ENCODE data around the gene CAMK2A. TPM values are rescaled to one million over a fixed set of nuclear protein-coding genes. Genes with fewer than 3 reads are reported as not detected.

The CAMK2A gene
- total and polyA plus RNA-seq, 4 donors, result under 0.01 TPM; not detected in 3

DNA sequence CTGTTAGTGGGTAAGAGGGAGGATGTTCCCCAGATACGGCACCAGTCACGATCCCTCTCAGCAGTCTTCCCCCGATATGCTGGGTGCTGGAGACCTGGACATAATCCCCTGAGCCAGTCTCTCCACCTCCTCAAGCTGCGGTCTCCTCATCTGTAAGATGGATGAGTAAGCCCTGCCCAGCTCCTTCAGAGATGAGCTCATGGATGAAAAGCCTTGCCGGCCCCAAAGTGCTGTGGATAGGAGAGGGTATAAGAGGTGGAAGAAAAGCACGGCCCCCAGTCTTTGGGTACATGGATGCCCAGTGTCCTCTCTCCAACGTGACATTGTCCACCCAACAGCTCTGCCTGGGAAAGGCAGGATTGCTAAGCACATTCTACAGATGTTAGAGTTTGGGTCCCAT lies 4.5 kb downstream of the CAMK2A start:
- no peak for DNase-seq (ENCODE audit: low spot score)
- H3K4me1 ChIP-seq (ENCODE audit: control insufficient read depth in 4 of 4, insufficient read depth in 4 of 4, low read length in 3 of 4), result no peaks in the 10 kb centered on the region
- TF ChIP-seq, protein P1, sequence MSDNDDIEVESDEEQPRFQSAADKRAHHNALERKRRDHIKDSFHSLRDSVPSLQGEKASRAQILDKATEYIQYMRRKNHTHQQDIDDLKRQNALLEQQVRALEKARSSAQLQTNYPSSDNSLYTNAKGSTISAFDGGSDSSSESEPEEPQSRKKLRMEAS (IDR thresholded peaks at IDR 0.05), result no peak
- TF ChIP-seq, protein P2, sequence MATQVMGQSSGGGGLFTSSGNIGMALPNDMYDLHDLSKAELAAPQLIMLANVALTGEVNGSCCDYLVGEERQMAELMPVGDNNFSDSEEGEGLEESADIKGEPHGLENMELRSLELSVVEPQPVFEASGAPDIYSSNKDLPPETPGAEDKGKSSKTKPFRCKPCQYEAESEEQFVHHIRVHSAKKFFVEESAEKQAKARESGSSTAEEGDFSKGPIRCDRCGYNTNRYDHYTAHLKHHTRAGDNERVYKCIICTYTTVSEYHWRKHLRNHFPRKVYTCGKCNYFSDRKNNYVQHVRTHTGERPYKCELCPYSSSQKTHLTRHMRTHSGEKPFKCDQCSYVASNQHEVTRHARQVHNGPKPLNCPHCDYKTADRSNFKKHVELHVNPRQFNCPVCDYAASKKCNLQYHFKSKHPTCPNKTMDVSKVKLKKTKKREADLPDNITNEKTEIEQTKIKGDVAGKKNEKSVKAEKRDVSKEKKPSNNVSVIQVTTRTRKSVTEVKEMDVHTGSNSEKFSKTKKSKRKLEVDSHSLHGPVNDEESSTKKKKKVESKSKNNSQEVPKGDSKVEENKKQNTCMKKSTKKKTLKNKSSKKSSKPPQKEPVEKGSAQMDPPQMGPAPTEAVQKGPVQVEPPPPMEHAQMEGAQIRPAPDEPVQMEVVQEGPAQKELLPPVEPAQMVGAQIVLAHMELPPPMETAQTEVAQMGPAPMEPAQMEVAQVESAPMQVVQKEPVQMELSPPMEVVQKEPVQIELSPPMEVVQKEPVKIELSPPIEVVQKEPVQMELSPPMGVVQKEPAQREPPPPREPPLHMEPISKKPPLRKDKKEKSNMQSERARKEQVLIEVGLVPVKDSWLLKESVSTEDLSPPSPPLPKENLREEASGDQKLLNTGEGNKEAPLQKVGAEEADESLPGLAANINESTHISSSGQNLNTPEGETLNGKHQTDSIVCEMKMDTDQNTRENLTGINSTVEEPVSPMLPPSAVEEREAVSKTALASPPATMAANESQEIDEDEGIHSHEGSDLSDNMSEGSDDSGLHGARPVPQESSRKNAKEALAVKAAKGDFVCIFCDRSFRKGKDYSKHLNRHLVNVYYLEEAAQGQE (IDR thresholded peaks at IDR 0.05), result no peak
- TF ChIP-seq, protein P3, sequence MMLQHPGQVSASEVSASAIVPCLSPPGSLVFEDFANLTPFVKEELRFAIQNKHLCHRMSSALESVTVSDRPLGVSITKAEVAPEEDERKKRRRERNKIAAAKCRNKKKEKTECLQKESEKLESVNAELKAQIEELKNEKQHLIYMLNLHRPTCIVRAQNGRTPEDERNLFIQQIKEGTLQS (IDR thresholded peaks at IDR 0.05), result no peak
- TF ChIP-seq RXRA (IDR thresholded peaks at IDR 0.05) (no peak), NR2F2 (IDR thresholded peaks at IDR 0.05) (no peak), HNF4A (conservative IDR thresholded peaks at IDR 0.05) (no peak), FOXA2 (IDR thresholded peaks at IDR 0.05) (no peak), SP1 (IDR thresholded peaks at IDR 0.05) (no peak), YY1 (IDR thresholded peaks at IDR 0.05) (no peak), HNF4G (IDR thresholded peaks at IDR 0.05) (no peak), GABPA (IDR thresholded peaks at IDR 0.05 in 1 of 2, conservative IDR thresholded peaks at IDR 0.05 in 1 of 2) (no peak), FOXA1 (IDR thresholded peaks at IDR 0.05) (no peak), TAF1 (conservative IDR thresholded peaks at IDR 0.05) (no peak), RAD21 (IDR thresholded peaks at IDR 0.05) (no peak), EGR1 (IDR thresholded peaks at IDR 0.05; ENCODE audit: low read depth in 2 of 2) (no peak)
- TF ChIP-seq, protein P4, sequence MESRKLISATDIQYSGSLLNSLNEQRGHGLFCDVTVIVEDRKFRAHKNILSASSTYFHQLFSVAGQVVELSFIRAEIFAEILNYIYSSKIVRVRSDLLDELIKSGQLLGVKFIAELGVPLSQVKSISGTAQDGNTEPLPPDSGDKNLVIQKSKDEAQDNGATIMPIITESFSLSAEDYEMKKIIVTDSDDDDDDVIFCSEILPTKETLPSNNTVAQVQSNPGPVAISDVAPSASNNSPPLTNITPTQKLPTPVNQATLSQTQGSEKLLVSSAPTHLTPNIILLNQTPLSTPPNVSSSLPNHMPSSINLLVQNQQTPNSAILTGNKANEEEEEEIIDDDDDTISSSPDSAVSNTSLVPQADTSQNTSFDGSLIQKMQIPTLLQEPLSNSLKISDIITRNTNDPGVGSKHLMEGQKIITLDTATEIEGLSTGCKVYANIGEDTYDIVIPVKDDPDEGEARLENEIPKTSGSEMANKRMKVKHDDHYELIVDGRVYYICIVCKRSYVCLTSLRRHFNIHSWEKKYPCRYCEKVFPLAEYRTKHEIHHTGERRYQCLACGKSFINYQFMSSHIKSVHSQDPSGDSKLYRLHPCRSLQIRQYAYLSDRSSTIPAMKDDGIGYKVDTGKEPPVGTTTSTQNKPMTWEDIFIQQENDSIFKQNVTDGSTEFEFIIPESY (IDR thresholded peaks at IDR 0.05), result no peak
- TF ChIP-seq, protein P5, sequence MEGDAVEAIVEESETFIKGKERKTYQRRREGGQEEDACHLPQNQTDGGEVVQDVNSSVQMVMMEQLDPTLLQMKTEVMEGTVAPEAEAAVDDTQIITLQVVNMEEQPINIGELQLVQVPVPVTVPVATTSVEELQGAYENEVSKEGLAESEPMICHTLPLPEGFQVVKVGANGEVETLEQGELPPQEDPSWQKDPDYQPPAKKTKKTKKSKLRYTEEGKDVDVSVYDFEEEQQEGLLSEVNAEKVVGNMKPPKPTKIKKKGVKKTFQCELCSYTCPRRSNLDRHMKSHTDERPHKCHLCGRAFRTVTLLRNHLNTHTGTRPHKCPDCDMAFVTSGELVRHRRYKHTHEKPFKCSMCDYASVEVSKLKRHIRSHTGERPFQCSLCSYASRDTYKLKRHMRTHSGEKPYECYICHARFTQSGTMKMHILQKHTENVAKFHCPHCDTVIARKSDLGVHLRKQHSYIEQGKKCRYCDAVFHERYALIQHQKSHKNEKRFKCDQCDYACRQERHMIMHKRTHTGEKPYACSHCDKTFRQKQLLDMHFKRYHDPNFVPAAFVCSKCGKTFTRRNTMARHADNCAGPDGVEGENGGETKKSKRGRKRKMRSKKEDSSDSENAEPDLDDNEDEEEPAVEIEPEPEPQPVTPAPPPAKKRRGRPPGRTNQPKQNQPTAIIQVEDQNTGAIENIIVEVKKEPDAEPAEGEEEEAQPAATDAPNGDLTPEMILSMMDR (IDR thresholded peaks at IDR 0.05; ENCODE audit: low read depth, low read length, missing input control), result no peak
- no peaks in the 10 kb centered on the region for H3K27me3 ChIP-seq (ENCODE audit: control insufficient read depth in 4 of 4, insufficient read depth in 4 of 4, low read length in 3 of 4)
- 90% methylated on average over 7 of the region's 7 CpGs for WGBS
- H3K9me3 ChIP-seq (ENCODE audit: control insufficient read depth in 4 of 4, low read length in 3 of 4), result no peaks in the 10 kb centered on the region
- H3K9ac ChIP-seq (ENCODE audit: low read depth in 1 of 2, low read length in 2 of 2), result no peak overlapping the region
- no peaks in the 10 kb centered on the region for H3K36me3 ChIP-seq (ENCODE audit: control insufficient read depth in 4 of 4, insufficient read depth in 3 of 4, low read depth in 1 of 4, low read length in 3 of 4)
- no peak overlapping the region for H3K27ac ChIP-seq (ENCODE audit: low read depth in 1 of 2, low read length in 2 of 2)
- no peak overlapping the region for H3K4me3 ChIP-seq (ENCODE audit: low read depth in 1 of 3, low read length in 3 of 3)

DNA sequence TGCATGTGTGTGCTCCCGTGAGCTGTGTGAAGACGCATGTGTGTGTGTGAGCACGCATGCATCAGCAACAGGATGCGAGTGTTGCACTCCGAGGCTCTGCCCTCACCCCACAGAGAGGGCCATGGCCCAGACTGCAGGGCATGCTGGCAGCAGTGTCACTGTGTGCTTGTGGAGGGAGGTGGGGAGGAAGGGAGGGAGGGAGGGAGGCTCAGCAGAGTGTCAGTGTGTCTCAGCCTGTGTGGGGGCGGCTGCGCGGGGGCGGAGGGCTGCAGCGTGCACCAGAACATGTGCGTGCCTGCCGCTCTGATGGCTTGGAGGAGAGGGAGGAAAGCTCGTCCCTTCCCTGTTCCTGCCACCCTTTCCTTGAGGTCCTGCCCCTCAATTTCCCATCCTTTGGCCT lies 5.3 kb downstream of the CAMK2A start:
- Histone ChIP-seq H3K4me3 (ENCODE audit: low read depth in 1 of 3, low read length in 3 of 3) (no peak overlapping the region), H3K9ac (ENCODE audit: low read depth in 1 of 2, low read length in 2 of 2) (no peak overlapping the region), H3K27me3 (ENCODE audit: control insufficient read depth in 4 of 4, insufficient read depth in 4 of 4, low read length in 3 of 4) (no peaks in the 10 kb centered on the region), H3K27ac (ENCODE audit: low read depth in 1 of 2, low read length in 2 of 2) (no peak overlapping the region), H3K36me3 (ENCODE audit: control insufficient read depth in 4 of 4, insufficient read depth in 3 of 4, low read depth in 1 of 4, low read length in 3 of 4) (no peaks in the 10 kb centered on the region), H3K4me1 (ENCODE audit: control insufficient read depth in 4 of 4, insufficient read depth in 4 of 4, low read length in 3 of 4) (no peaks in the 10 kb centered on the region), H3K9me3 (ENCODE audit: control insufficient read depth in 4 of 4, low read length in 3 of 4) (no peaks in the 10 kb centered on the region)
- TF ChIP-seq, protein P1 (IDR thresholded peaks at IDR 0.05), result no peak
- DNase-seq (ENCODE audit: low spot score), result no peak
- 85% methylated on average over 13 of the region's 13 CpGs for whole genome bisulfite sequencing
